Gastroesophageal sphincter (tissue), 4 donors: Measurements from ENCODE around the gene CD163. TPM values are rescaled to one million over a fixed set of nuclear protein-coding genes. Genes with fewer than 3 reads are reported as not detected.

ENCODE experiments used
- ATAC-seq: fragments of 150-250 bp; one replicate; pipeline ENCODE4 v1.9.1; 2016; ENCODE audit warnings: mild to moderate bottlenecking, moderate library complexity
- H3K27ac ChIP-seq, 4 donors: fragments of 200-600 bp; sonication (generic) in 3 of 4; 1 replicate in 3 of 4; 2 replicates in 1 of 4; pipeline ENCODE4 v1.5.1; 2016 to 2019
- H3K27me3 ChIP-seq: fragments of 200-600 bp; sonication (generic); one replicate; pipeline ENCODE4 v1.5.1; 2019
- H3K36me3 ChIP-seq, 2 donors: fragments of 200-600 bp; sonication (generic); one replicate each; pipeline ENCODE4 v1.5.1; 2019; ENCODE audit warnings: control low read depth in 1 of 2
- H3K4me1 ChIP-seq, 3 donors: fragments of 200-600 bp; sonication (generic); 1 replicate in 2 of 3; 2 replicates in 1 of 3; pipeline ENCODE4 v1.5.1; 2016 to 2019; ENCODE audit warnings: control low read depth in 2 of 3
- H3K4me3 ChIP-seq, 2 donors: fragments of 200-600 bp; sonication (generic); one replicate each; pipeline ENCODE4 v1.5.1; 2019; ENCODE audit warnings: mild to moderate bottlenecking in 1 of 2, moderate library complexity in 1 of 2
- H3K9me3 ChIP-seq, 3 donors: fragments of 200-600 bp; sonication (generic); one replicate each; pipeline ENCODE4 v1.5.1; 2017 to 2019; ENCODE audit warnings: control low read depth in 2 of 3
- CTCF ChIP-seq, 4 experiments: fragments of 200-600 bp in 2 of 4; fragments of 450-650 bp in 2 of 4; sonication (generic) in 1 of 4; IDR thresholded peaks; one replicate each; pipeline ENCODE4 v1.5.1; 2017 to 2019; ENCODE audit warnings: antibody characterized with exemption in 4 of 4, mild to moderate bottlenecking in 2 of 4, moderate library complexity in 2 of 4
- EP300 ChIP-seq: sonication (generic); formaldehyde crosslinking; IDR thresholded peaks from one replicate; pipeline ENCODE4 v1.6.1; 2017; ENCODE audit warnings: antibody characterized with exemption, mild to moderate bottlenecking
- POLR2A ChIP-seq, 2 donors: fragments of 450-650 bp; IDR thresholded peaks; one replicate each; pipeline ENCODE4 v1.6.1; 2017; ENCODE audit warnings: antibody characterized with exemption in 2 of 2, mild to moderate bottlenecking in 2 of 2, moderate library complexity in 1 of 2
- POLR2AphosphoS5 ChIP-seq: sonication (generic); formaldehyde crosslinking; IDR thresholded peaks from one replicate; pipeline ENCODE4 v1.6.1; 2017; ENCODE audit warnings: antibody characterized with exemption
- WGBS, 2 donors: methylation state at CpG; one replicate each; pipeline ENCODE4 v1.1.5; 2018; ENCODE audit warnings: low coverage in 1 of 2; 5-methylcytosine and 5-hydroxymethylcytosine counted together
- total RNA-seq, 4 donors: library from RNA; depleted of rRNA; stranded (reverse); fragments of >200 nt; gene quantifications; one replicate each; pipeline ENCODE4 v1.1.0, GENCODE V29; 2016

Gene CD163
- total RNA-seq, 4 donors from 2014 or later = 68.5 to 397 (median 218) TPM

DNA sequence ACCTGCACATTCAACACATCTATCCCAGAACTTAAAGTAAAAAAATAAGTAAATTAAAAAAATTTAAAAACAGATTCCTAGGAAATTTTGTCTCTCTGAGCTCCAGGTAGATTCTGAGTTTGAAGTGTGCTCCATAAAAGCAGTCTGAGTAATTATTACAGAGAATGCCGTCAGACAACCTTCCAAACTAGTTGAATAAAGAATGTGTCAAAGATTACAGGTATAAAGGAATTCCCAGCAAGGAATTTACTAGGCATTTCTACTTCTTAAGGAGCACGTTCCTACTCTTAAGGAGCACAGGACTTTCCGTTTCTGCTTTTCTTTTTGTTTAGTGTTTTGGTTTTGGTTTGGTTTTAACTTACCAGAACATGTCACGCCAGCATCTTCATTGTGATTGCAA, 7.1 kb downstream of the CD163 start:
- peak overlapping the region in 1 of 2 donors; percentile 9 for H3K4me3 ChIP-seq
- H3K4me1 ChIP-seq = no peaks in the 10 kb centered on the region
- H3K27ac ChIP-seq = no peak overlapping the region
- H3K9me3 ChIP-seq = no peaks in the 10 kb centered on the region
- TF ChIP-seq POLR2AphosphoS5 = no peak
- TF ChIP-seq POLR2A (IDR thresholded peaks at IDR 0.05) = no peak
- no peak for TF ChIP-seq CTCF (IDR thresholded peaks at IDR 0.05)
- no peak for TF ChIP-seq EP300
- H3K36me3 ChIP-seq = no peaks in the 10 kb centered on the region
- no peak for ATAC-seq
- 55 to 71% methylated on average over 4 of the region's 4 CpGs for WGBS, 2 donors
- no peaks in the 10 kb centered on the region for H3K27me3 ChIP-seq

DNA sequence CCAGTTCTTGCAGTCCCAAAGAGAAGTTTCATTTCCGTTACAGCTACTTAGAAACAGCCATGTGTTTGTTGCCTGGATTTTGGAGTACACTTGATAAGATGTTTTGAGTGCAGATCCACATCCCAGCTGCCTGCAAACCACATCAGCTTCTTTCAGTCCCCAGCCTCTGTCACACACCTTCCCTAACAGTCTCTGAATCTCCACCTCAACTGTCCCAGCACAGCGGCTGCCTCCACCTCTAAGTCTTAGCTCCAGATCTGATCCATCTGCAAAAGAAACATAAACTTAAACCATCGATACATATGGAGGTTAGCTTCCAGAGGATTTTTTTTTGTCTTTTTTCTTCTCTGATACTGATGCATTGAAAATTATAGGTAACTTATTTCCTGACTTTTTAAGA, 8.4 kb downstream of the CD163 start:
- H3K4me1 ChIP-seq = no peaks in the 10 kb centered on the region
- H3K27ac ChIP-seq = no peak overlapping the region
- no peaks in the 10 kb centered on the region for H3K9me3 ChIP-seq
- ATAC-seq = no peak
- TF ChIP-seq EP300 (no peak), POLR2AphosphoS5 (no peak), POLR2A (IDR thresholded peaks at IDR 0.05) (no peak), CTCF (IDR thresholded peaks at IDR 0.05) (no peak)
- 83 to 88% methylated on average over 2 to 3 of the region's 3 CpGs for WGBS, 2 donors
- no peaks in the 10 kb centered on the region for H3K36me3 ChIP-seq
- no peaks in the 10 kb centered on the region for H3K27me3 ChIP-seq
- H3K4me3 ChIP-seq = peak overlapping the region in 1 of 2 donors; percentile 9

DNA sequence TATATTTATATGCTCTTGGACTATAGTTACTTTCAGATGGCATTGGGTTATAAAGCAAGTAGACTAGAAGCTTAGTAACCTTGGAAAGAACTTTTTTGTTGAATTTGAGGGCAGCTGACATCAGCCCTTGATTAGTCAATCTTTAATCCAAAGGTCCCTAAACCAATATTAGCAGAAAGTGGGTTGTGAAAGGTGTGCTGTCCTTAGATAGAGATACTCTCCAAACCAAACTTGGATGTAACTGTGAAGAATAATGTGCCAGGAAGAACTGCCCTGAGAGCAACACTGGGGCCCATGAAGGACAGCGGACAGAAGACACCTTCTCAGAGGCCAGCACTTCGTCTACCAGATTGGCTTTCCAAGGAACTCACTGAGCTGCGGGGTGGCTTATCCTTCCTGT, 10.6 kb downstream of the CD163 start:
- H3K4me1 ChIP-seq = no peaks in the 10 kb centered on the region
- peak overlapping the region in 1 of 2 donors; percentile 19 for H3K4me3 ChIP-seq
- no peak for ATAC-seq
- 78 to 92% methylated on average over 3 of the region's 3 CpGs for WGBS, 2 donors
- TF ChIP-seq CTCF (IDR thresholded peaks at IDR 0.05) (no peak), EP300 (no peak), POLR2A (IDR thresholded peaks at IDR 0.05) (no peak), POLR2AphosphoS5 (no peak)
- H3K27me3 ChIP-seq = no peaks in the 10 kb centered on the region
- H3K9me3 ChIP-seq = no peaks in the 10 kb centered on the region
- H3K36me3 ChIP-seq = no peaks in the 10 kb centered on the region
- no peak overlapping the region for H3K27ac ChIP-seq

DNA sequence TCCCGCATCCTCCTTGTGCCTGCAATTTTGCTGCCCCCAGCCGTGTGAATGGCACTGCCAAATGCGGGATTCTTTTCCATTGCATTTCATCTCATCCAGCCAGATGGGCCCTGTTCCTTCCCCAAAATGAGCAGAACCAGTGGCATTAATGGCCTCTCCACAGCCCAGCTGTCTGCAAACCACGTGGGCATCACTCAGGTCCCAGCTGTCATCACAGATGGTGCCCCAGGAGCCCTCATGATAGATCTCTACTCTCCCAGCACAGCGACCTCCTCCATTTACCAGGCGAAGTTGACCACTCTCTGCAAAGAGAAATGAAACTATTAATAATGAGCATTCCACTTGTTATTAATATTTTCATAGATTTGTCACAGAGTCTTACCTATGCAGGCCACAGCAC, 17.1 kb downstream of the CD163 start:
- TF ChIP-seq EP300 (no peak), CTCF (IDR thresholded peaks at IDR 0.05) (no peak), POLR2A (IDR thresholded peaks at IDR 0.05) (no peak), POLR2AphosphoS5 (no peak)
- Histone ChIP-seq H3K4me3 (no peak overlapping the region), H3K9me3 (no peaks in the 10 kb centered on the region), H3K36me3 (no peaks in the 10 kb centered on the region), H3K27me3 (no peaks in the 10 kb centered on the region), H3K27ac (no peak overlapping the region), H3K4me1 (no peaks in the 10 kb centered on the region)
- WGBS, 2 donors = 81 to 85% methylated on average over 6 of the region's 6 CpGs
- ATAC-seq = no peak

- Histone ChIP-seq H3K27ac (no peak overlapping the region), H3K27me3 (no peaks in the 10 kb centered on the region), H3K4me1 (no peaks in the 10 kb centered on the region), H3K9me3 (no peaks in the 10 kb centered on the region), H3K4me3 (no peak overlapping the region), H3K36me3 (no peaks in the 10 kb centered on the region)
- no peak for TF ChIP-seq POLR2A (IDR thresholded peaks at IDR 0.05)
- TF ChIP-seq POLR2AphosphoS5 = no peak
- no peak for TF ChIP-seq CTCF (IDR thresholded peaks at IDR 0.05)
- no peak for TF ChIP-seq EP300
- WGBS, 2 donors = 48 to 54% methylated on average over 4 of the region's 4 CpGs
- no peak for ATAC-seq
Measured at GRCh38 chr12:7485095-7485494, 18.5 kb downstream of the CD163 start.
